Measurements from ENCODE around the gene NATD1.
"Not testable (repeated sequence)": the region's sequence is repeated elsewhere in the genome, so short reads cannot be mapped to it uniquely, and the experiment has no call there.

NATD1 gene

GRCh38 chr17:21214015-21214776 lies 39.0 kb downstream of the NATD1 start, which contains the start of gene TMEM11:
Gene TMEM11, minus strand, starts transcription at chr17:21214161. Its CDS starts 9 bp downstream, at chr17:21214152.
- peak; percentile 94 for DNase-seq

- DNase-seq: peak; percentile 36
These were observed 39.6 kb downstream of the NATD1 start for GRCh38 chr17:21213638-21214014.

GRCh38 chr17:21212826-21213637 lies 40.2 kb downstream of the NATD1 start:
- no peak for DNase-seq

- DNase-seq: no peak
These were observed 41.3 kb downstream of the NATD1 start for GRCh38 chr17:21211825-21212479.

- DNase-seq: no peak
These were observed 42.7 kb downstream of the NATD1 start for GRCh38 chr17:21210411-21211076.

- DNase-seq: no peak
These were observed 43.6 kb downstream of the NATD1 start for GRCh38 chr17:21209511-21210175.

GRCh38 chr17:21208352-21208751 lies 44.9 kb downstream of the NATD1 start:
- no peak for DNase-seq

- DNase-seq: no peak
These were observed 48.3 kb downstream of the NATD1 start for GRCh38 chr17:21204935-21205334.

GRCh38 chr17:21202512-21202911 lies 50.7 kb downstream of the NATD1 start:
- DNase-seq: no peak

- DNase-seq: no peak
These were observed 51.3 kb downstream of the NATD1 start for GRCh38 chr17:21201874-21202273.

- DNase-seq: no peak
These were observed 52.0 kb downstream of the NATD1 start for GRCh38 chr17:21201298-21201595.

GRCh38 chr17:21200590-21201297 lies 52.5 kb downstream of the NATD1 start:
- DNase-seq: no peak

GRCh38 chr17:21199856-21200255 lies 53.4 kb downstream of the NATD1 start:
- no peak for DNase-seq

GRCh38 chr17:21199311-21199710 lies 53.9 kb downstream of the NATD1 start:
- DNase-seq: no peak

GRCh38 chr17:21198411-21198810 lies 54.8 kb downstream of the NATD1 start:
- no peak for DNase-seq

- no peak for DNase-seq
These were observed 57.1 kb downstream of the NATD1 start for GRCh38 chr17:21196126-21196525.

GRCh38 chr17:21194703-21195102 lies 58.5 kb downstream of the NATD1 start:
- no peak for DNase-seq

GRCh38 chr17:21194226-21194625 lies 59.0 kb downstream of the NATD1 start:
- DNase-seq: no peak

GRCh38 chr17:21193031-21193430 lies 60.2 kb downstream of the NATD1 start:
- DNase-seq: no peak

- DNase-seq: not testable (repeated sequence)
These were observed 60.8 kb downstream of the NATD1 start for GRCh38 chr17:21192414-21192813.

GRCh38 chr17:21191698-21192097 lies 61.5 kb downstream of the NATD1 start:
- no peak for DNase-seq

- no peak for DNase-seq
These were observed 63.1 kb downstream of the NATD1 start for GRCh38 chr17:21190078-21190477.

Data from stimulated activated CD4-positive, alpha-beta T cell treated with anti-CD3 and anti-CD28 coated beads, Interleukin-4, amount 100 ng/mL, for 1 hour (primary cell).